Endothelial cell of umbilical vein (primary cell): Measurements from ENCODE around the gene ACSL6. TPM values are rescaled to one million over a fixed set of nuclear protein-coding genes. Genes with fewer than 3 reads are reported as not detected.

ENCODE experiments used
- BruUV-seq: library from RNA; stranded (reverse); fragments of 400-500 nt; replicated peaks from 2 replicates; lab custom pipeline; 2021; lab: Mats Ljungman, UMichigan
- CTCF ChIA-PET: fragments of 300-600, 350-600 bp; sonication (Branson Sonifier 250); formaldehyde crosslinking; loops from one replicate; lab custom pipeline; 2021; ENCODE audit warnings: antibody characterized with exemption, inconsistent platforms; lab: Charles Lee
- POLR2A ChIA-PET: fragments of 300-600, 350-600 bp; sonication (Branson Sonifier 250); formaldehyde crosslinking; loops from one replicate; lab custom pipeline; 2021; ENCODE audit warnings: antibody characterized with exemption, inconsistent platforms; lab: Charles Lee
- DNase-seq: peaks from one replicate; pipeline ENCODE4 v3.0.0-alpha.2; 2011; ENCODE audit warnings: low read depth, low spot score
- FAIRE-seq: peaks from 2 replicates; lab custom pipeline; 2011; peaks lifted over from hg19 to GRCh38; lab: Jason Lieb, UNC
- H2AFZ ChIP-seq: 2 replicates; pipeline ENCODE4 v1.6.0; 2012; ENCODE audit warnings: low read depth, low read length, control low read depth, inconsistent platforms
- H3K27ac ChIP-seq: 2 replicates; pipeline ENCODE4 v1.5.1; 2011; ENCODE audit warnings: low read depth, mild to moderate bottlenecking, control low read depth, low read length, moderate library complexity; ENCODE audit not compliant: insufficient read depth
- H3K27me3 ChIP-seq, 2 experiments: 2 replicates each; pipeline versions ENCODE4 v1.6.0 to v1.6.1; 2011; ENCODE audit warnings: low read length in 2 of 2, mixed read lengths in 1 of 2; ENCODE audit not compliant: control insufficient read depth in 2 of 2, insufficient read depth in 2 of 2
- H3K36me3 ChIP-seq, 2 experiments: 2 replicates in 1 of 2; 3 replicates in 1 of 2; pipeline ENCODE4 v1.5.1; 2011; ENCODE audit warnings: low read length in 2 of 2, mild to moderate bottlenecking in 1 of 2, moderate library complexity in 1 of 2; ENCODE audit not compliant: control insufficient read depth in 2 of 2, insufficient read depth in 2 of 2; ENCODE audit errors: extremely low read depth in 1 of 2
- H3K4me1 ChIP-seq: 3 replicates; pipeline ENCODE4 v1.5.1; 2011; ENCODE audit warnings: mild to moderate bottlenecking, low read length; ENCODE audit not compliant: control insufficient read depth, insufficient read depth; ENCODE audit errors: extremely low read depth
- H3K4me2 ChIP-seq: 2 replicates; pipeline ENCODE4 v1.6.1; 2011; ENCODE audit warnings: low read length, control low read depth, mixed read lengths; ENCODE audit not compliant: insufficient read depth
- H3K4me3 ChIP-seq, 3 experiments: fragments of 200-600 bp in 1 of 3; sonication (generic), shearing (Covaris generic) in 1 of 3; replicated peaks in 1 of 3; 2 replicates each; pipeline ENCODE4 v1.5.1; 2011 to 2016; ENCODE audit warnings: control low read depth in 3 of 3, low read length in 3 of 3, mild to moderate bottlenecking in 2 of 3, inconsistent platforms in 1 of 3, low read depth in 1 of 3, moderate library complexity in 1 of 3; ENCODE audit not compliant: insufficient read depth in 1 of 3
- H3K79me2 ChIP-seq: 2 replicates; pipeline ENCODE4 v1.6.0; 2012; ENCODE audit warnings: low read length, inconsistent platforms; ENCODE audit not compliant: control insufficient read depth, insufficient read depth
- H3K9ac ChIP-seq: replicated peaks from 2 replicates; pipeline ENCODE3; 2011; ENCODE audit warnings: low read length, control low read depth; ENCODE audit not compliant: insufficient read depth; ENCODE audit errors: extremely low read depth
- H3K9me1 ChIP-seq: replicated peaks from 3 replicates; pipeline ENCODE4 v1.6.0; 2011; ENCODE audit warnings: mild to moderate bottlenecking, low read length; ENCODE audit not compliant: control insufficient read depth, insufficient read depth; ENCODE audit errors: extremely low read depth
- H3K9me3 ChIP-seq: replicated peaks from 2 replicates; pipeline ENCODE4 v1.5.1; 2012; ENCODE audit warnings: low read length, inconsistent platforms; ENCODE audit not compliant: control insufficient read depth, insufficient read depth
- H4K20me1 ChIP-seq: replicated peaks from 2 replicates; pipeline ENCODE3; 2011; ENCODE audit warnings: mild to moderate bottlenecking, low read length; ENCODE audit not compliant: control insufficient read depth, insufficient read depth; ENCODE audit errors: extremely low read depth
- EZH2 ChIP-seq: IDR thresholded peaks from 2 replicates; pipeline ENCODE4 v1.6.1; 2012; ENCODE audit warnings: borderline replicate concordance, low read depth, mild to moderate bottlenecking, moderate library complexity, low read length, inconsistent platforms; ENCODE audit not compliant: severe bottlenecking
- FOS ChIP-seq: IDR thresholded peaks from 2 replicates; pipeline ENCODE4 v1.6.1; 2011; ENCODE audit warnings: mild to moderate bottlenecking, low read length, moderate library complexity, borderline replicate concordance; ENCODE audit not compliant: insufficient read depth
- GATA2 ChIP-seq: IDR thresholded peaks from 2 replicates; pipeline ENCODE4 v1.7.0; 2011; ENCODE audit warnings: low read depth, mild to moderate bottlenecking, moderate library complexity, mixed read lengths, low read length; ENCODE audit not compliant: insufficient read length, insufficient read depth
- JUN ChIP-seq: IDR thresholded peaks from 2 replicates; pipeline ENCODE4 v1.6.1; 2011; ENCODE audit warnings: borderline replicate concordance, low read depth; ENCODE audit not compliant: insufficient read length, insufficient read depth
- MYC ChIP-seq: IDR thresholded peaks from one replicate; pipeline ENCODE4 v1.6.1; 2011; ENCODE audit warnings: mild to moderate bottlenecking, low read depth, low read length
- POLR2A ChIP-seq: IDR thresholded peaks from 2 replicates; pipeline ENCODE4 v1.6.1; 2012; ENCODE audit warnings: low read depth, mild to moderate bottlenecking, control low read depth, low read length
- POLR2AphosphoS5 ChIP-seq: IDR thresholded peaks from 2 replicates; pipeline ENCODE4 v1.6.1; 2012; ENCODE audit warnings: low read depth, mild to moderate bottlenecking, control low read depth, low read length, moderate library complexity; ENCODE audit not compliant: insufficient read depth
- dilution Hi-C: fragments of 300-500 bp; cut with MboI; formaldehyde crosslinking; loops from one replicate; pipeline ENCODE4 v1.15.0; 2019; ENCODE audit warnings: low sequenced_read_pairs; ENCODE audit not compliant: extremely low pct_ligation_motif_present
- intact Hi-C: fragments of 100-400 bp; cut with micrococcal nuclease; formaldehyde crosslinking; loops from one replicate; pipeline ENCODE4 v1.10.0; 2022
- polyA plus RNA-seq, 4 experiments: library from polyadenylated mRNA; depleted of rRNA in 3 of 4; stranded (reverse) in 3 of 4; unstranded in 1 of 4; fragments of >200 nt; gene quantifications; 2 replicates each; pipeline versions ENCODE4 v1.2.1 to v1.2.3, GENCODE V29; 2011 to 2012; ENCODE audit warnings: missing spikeins in 1 of 4
- total RNA-seq: library from RNA; stranded (reverse); gene quantifications from 2 replicates; pipeline ENCODE4 v1.2.3, GENCODE V29; 2021
- TF ChIP-seq, protein P1 (sequence below), 2 donors: IDR thresholded peaks; 1 replicate in 1 of 2; 2 replicates in 1 of 2; pipeline ENCODE4 v1.5.1; 2011; ENCODE audit warnings: low read length in 2 of 2, mild to moderate bottlenecking in 2 of 2, moderate library complexity in 2 of 2, control low read depth in 1 of 2, inconsistent platforms in 1 of 2, low read depth in 1 of 2; ENCODE audit not compliant: insufficient read depth in 1 of 2; ENCODE audit errors: extremely low read depth in 1 of 2
- TF ChIP-seq, protein P2 (sequence below): IDR thresholded peaks from 2 replicates; pipeline ENCODE4 v1.6.1; 2011; ENCODE audit not compliant: insufficient read depth, insufficient read length

ACSL6 gene
- total and polyA plus RNA-seq, 2 donors (not counting 3 experiments of a cell fraction or from before 2014, with no cell fraction given), result not detected

DNA sequence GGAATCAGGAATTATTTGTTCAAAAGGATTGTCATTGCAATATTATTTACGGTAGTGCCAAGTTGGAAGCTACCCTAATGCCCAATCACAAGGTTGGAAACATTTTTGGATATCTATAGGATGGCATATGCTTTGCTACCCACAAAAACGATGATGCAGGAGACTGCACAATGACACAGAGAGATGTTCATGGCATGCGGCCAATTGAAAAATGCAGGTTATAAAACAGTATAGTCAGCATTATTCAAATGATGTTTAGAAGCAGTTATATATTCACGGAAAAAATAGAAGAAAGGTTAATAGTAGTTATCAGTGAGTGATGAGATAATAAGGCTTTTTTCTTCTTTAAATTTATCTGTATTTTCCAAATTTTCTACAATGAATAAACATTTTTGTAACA lies 5.9 kb upstream of the ACSL6 start:
- no TSS peak for BruUV-seq
- Histone ChIP-seq H3K27me3 (peaks cover 17 to 34% of the 10 kb centered on the region in 2 experiments), H3K4me2 (no peak overlapping the region), H3K79me2 (no peaks in the 10 kb centered on the region), H3K9me3 (no peaks in the 10 kb centered on the region), H2AFZ (no peak overlapping the region), H3K4me3 (no peak overlapping the region), H3K27ac (no peak overlapping the region), H3K4me1 (no peaks in the 10 kb centered on the region), H3K36me3 (no peaks in the 10 kb centered on the region), H3K9ac (no peak overlapping the region), H3K9me1 (no peaks in the 10 kb centered on the region), H4K20me1 (no peaks in the 10 kb centered on the region)
- CTCF ChIA-PET, result no interaction called here
- dilution Hi-C loops, result loop anchor here (25.0 kb wide), 1 partner anchor 430 kb away; no protein-coding TSS in a partner anchor
- POLR2A ChIA-PET, result no interaction called here
- FAIRE-seq (no peak), DNase-seq (no peak)
- no peak for TF ChIP-seq POLR2AphosphoS5
- TF ChIP-seq, protein P1, sequence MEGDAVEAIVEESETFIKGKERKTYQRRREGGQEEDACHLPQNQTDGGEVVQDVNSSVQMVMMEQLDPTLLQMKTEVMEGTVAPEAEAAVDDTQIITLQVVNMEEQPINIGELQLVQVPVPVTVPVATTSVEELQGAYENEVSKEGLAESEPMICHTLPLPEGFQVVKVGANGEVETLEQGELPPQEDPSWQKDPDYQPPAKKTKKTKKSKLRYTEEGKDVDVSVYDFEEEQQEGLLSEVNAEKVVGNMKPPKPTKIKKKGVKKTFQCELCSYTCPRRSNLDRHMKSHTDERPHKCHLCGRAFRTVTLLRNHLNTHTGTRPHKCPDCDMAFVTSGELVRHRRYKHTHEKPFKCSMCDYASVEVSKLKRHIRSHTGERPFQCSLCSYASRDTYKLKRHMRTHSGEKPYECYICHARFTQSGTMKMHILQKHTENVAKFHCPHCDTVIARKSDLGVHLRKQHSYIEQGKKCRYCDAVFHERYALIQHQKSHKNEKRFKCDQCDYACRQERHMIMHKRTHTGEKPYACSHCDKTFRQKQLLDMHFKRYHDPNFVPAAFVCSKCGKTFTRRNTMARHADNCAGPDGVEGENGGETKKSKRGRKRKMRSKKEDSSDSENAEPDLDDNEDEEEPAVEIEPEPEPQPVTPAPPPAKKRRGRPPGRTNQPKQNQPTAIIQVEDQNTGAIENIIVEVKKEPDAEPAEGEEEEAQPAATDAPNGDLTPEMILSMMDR (IDR thresholded peaks at IDR 0.05; ENCODE audit: extremely low read depth in 1 of 2, insufficient read depth in 1 of 2, low read depth in 1 of 2, low read length in 2 of 2), result no peak
- TF ChIP-seq EZH2, result no peak
- TF ChIP-seq MYC, result no peak
- TF ChIP-seq FOS, result no peak
- TF ChIP-seq GATA2, result no peak
- TF ChIP-seq JUN, result no peak
- no peak for TF ChIP-seq POLR2A
- TF ChIP-seq, protein P2, sequence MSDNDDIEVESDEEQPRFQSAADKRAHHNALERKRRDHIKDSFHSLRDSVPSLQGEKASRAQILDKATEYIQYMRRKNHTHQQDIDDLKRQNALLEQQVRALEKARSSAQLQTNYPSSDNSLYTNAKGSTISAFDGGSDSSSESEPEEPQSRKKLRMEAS, result no peak
- intact Hi-C loops, result no loop called here
